ENCODE data around the gene SBNO2.
A peak's percentile ranks its signal among the peaks of the same experiment; 100 is the strongest.

DNA sequence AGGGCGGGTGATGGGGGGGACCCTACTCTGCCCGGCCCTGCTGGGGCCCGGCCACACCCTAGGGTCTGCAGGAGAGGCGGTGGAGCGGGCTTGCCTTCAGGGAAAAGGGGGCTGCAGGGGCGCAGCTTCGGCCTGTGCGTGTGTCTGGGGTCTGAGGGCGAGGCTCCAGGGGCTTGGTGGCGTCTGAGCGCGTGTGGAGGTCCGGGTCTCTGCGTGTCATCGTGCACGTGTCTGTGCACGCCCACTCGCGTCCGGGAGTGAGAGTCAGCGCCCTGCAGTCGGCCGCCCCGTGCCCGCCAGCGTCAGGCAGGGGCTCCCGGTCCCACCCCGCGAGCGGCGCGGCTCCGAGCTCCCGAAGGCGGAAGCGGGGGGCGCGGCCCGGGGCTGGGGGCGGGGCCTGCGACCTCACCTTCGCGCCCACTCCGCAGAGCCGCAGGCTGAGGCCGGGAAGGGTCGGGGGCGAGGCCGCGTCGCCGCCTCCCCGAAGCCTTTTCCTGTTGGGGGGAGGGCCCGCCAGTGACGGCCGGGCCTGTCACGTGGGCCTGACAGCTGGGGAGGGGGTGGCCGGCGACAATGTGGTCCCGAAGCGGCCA lies 107.2 kb downstream of the SBNO2 start, which contains the start of gene ARHGAP45:
- TF ChIP-seq, protein P1, sequence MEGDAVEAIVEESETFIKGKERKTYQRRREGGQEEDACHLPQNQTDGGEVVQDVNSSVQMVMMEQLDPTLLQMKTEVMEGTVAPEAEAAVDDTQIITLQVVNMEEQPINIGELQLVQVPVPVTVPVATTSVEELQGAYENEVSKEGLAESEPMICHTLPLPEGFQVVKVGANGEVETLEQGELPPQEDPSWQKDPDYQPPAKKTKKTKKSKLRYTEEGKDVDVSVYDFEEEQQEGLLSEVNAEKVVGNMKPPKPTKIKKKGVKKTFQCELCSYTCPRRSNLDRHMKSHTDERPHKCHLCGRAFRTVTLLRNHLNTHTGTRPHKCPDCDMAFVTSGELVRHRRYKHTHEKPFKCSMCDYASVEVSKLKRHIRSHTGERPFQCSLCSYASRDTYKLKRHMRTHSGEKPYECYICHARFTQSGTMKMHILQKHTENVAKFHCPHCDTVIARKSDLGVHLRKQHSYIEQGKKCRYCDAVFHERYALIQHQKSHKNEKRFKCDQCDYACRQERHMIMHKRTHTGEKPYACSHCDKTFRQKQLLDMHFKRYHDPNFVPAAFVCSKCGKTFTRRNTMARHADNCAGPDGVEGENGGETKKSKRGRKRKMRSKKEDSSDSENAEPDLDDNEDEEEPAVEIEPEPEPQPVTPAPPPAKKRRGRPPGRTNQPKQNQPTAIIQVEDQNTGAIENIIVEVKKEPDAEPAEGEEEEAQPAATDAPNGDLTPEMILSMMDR (IDR thresholded peaks at IDR 0.05 in 4 of 5, conservative IDR thresholded peaks at IDR 0.05 in 1 of 5): no peak
- TF ChIP-seq POLR2A (IDR thresholded peaks at IDR 0.05): peak in 1 of 2 donors; percentile 10
